ENCODE measurements around the gene ST14. TPM values are rescaled to one million over a fixed set of nuclear protein-coding genes. Genes with fewer than 3 reads are reported as not detected.
A peak's percentile ranks its signal among the peaks of the same experiment; 100 is the strongest.

The ST14 gene
- not detected for polyA plus RNA-seq (2012; ENCODE audit: insufficient read depth, insufficient read length)

- DNase-seq (ENCODE audit: low read depth, low spot score): no peak
- no peak within 1 kb of the TSS for H3K4me3 ChIP-seq (ENCODE audit: low read length)
These were observed at the start of gene ST14 for GRCh38 chr11:130159657-130160497. ST14 (plus strand) TSS chr11:130159782; CDS start chr11:130159980, 198 bp downstream.

GRCh38 chr11:130110339-130111108, 49.1 kb upstream of the ST14 start:
- DNase-seq (ENCODE audit: low read depth, low spot score): no peak
- no peak overlapping the region for H3K4me3 ChIP-seq (ENCODE audit: low read length)

- no peak for DNase-seq (ENCODE audit: low read depth, low spot score)
- no peak overlapping the region for H3K4me3 ChIP-seq (ENCODE audit: low read length)
These were observed 47.3 kb upstream of the ST14 start for GRCh38 chr11:130112071-130112830.

- H3K4me3 ChIP-seq (ENCODE audit: low read length): no peak overlapping the region
- no peak for DNase-seq (ENCODE audit: low read depth, low spot score)
These were observed 45.3 kb upstream of the ST14 start for GRCh38 chr11:130114281-130114680.

- no peak for DNase-seq (ENCODE audit: low read depth, low spot score)
- H3K4me3 ChIP-seq (ENCODE audit: low read length): no peak overlapping the region
These were observed 44.9 kb upstream of the ST14 start for GRCh38 chr11:130114726-130115125.

- DNase-seq (ENCODE audit: low read depth, low spot score): no peak
- no peak overlapping the region for H3K4me3 ChIP-seq (ENCODE audit: low read length)
These were observed 44.4 kb upstream of the ST14 start for GRCh38 chr11:130115218-130115617.

GRCh38 chr11:130118165-130118564, 41.4 kb upstream of the ST14 start:
- no peak for DNase-seq (ENCODE audit: low read depth, low spot score)
- H3K4me3 ChIP-seq (ENCODE audit: low read length): no peak overlapping the region

GRCh38 chr11:130118636-130119387, 40.8 kb upstream of the ST14 start:
- peak overlapping the region; percentile 24 for H3K4me3 ChIP-seq (ENCODE audit: low read length)
- DNase-seq (ENCODE audit: low read depth, low spot score): peak; percentile 85

GRCh38 chr11:130120045-130120444, 39.5 kb upstream of the ST14 start:
- H3K4me3 ChIP-seq (ENCODE audit: low read length): no peak overlapping the region
- DNase-seq (ENCODE audit: low read depth, low spot score): no peak

GRCh38 chr11:130121445-130121978, 38.1 kb upstream of the ST14 start:
- no peak overlapping the region for H3K4me3 ChIP-seq (ENCODE audit: low read length)
- peak; percentile 82 for DNase-seq (ENCODE audit: low read depth, low spot score)

GRCh38 chr11:130122141-130122575, 37.4 kb upstream of the ST14 start:
- DNase-seq (ENCODE audit: low read depth, low spot score): no peak
- H3K4me3 ChIP-seq (ENCODE audit: low read length): no peak overlapping the region

GRCh38 chr11:130123414-130124040, 36.1 kb upstream of the ST14 start:
- no peak for DNase-seq (ENCODE audit: low read depth, low spot score)
- H3K4me3 ChIP-seq (ENCODE audit: low read length): no peak overlapping the region

GRCh38 chr11:130124096-130124495, 35.5 kb upstream of the ST14 start:
- DNase-seq (ENCODE audit: low read depth, low spot score): no peak
- H3K4me3 ChIP-seq (ENCODE audit: low read length): no peak overlapping the region

GRCh38 chr11:130125638-130126037, 33.9 kb upstream of the ST14 start:
- no peak for DNase-seq (ENCODE audit: low read depth, low spot score)
- no peak overlapping the region for H3K4me3 ChIP-seq (ENCODE audit: low read length)

- no peak overlapping the region for H3K4me3 ChIP-seq (ENCODE audit: low read length)
- no peak for DNase-seq (ENCODE audit: low read depth, low spot score)
These were observed 33.1 kb upstream of the ST14 start for GRCh38 chr11:130126516-130126915.

GRCh38 chr11:130127509-130127908, 32.1 kb upstream of the ST14 start:
- DNase-seq (ENCODE audit: low read depth, low spot score): no peak
- no peak overlapping the region for H3K4me3 ChIP-seq (ENCODE audit: low read length)

GRCh38 chr11:130128626-130129025, 31.0 kb upstream of the ST14 start:
- H3K4me3 ChIP-seq (ENCODE audit: low read length): no peak overlapping the region

GRCh38 chr11:130129922-130130321, 29.7 kb upstream of the ST14 start:
- no peak for DNase-seq (ENCODE audit: low read depth, low spot score)
- no peak overlapping the region for H3K4me3 ChIP-seq (ENCODE audit: low read length)

More at GRCh38 chr11:130128626-130129025, 31.0 kb upstream of the ST14 start:
- DNase-seq (ENCODE audit: low read depth, low spot score): no peak
